K562 (cell line): Measurements from ENCODE around the gene CABLES1.

ENCODE experiments used
- EP300 ChIP-seq: IDR thresholded peaks from 2 replicates; pipeline ENCODE4 v1.6.1; 2012; ENCODE audit warnings: low read length, improper control_type of control experiment
- ZNF551 ChIP-seq: fragments of 250-450 bp; sonication (Bioruptor Pico); IDR thresholded peaks from 2 replicates; pipeline ENCODE4 v1.5.0; 2021; ENCODE audit warnings: mild to moderate bottlenecking, moderate library complexity
- TF ChIP-seq, protein P1 (sequence below): fragments of 250-450 bp; sonication (Bioruptor Pico); IDR thresholded peaks from 2 replicates; pipeline ENCODE4 v1.8.0; 2022; ENCODE audit warnings: moderate library complexity, mild to moderate bottlenecking, inconsistent platforms

DNA sequence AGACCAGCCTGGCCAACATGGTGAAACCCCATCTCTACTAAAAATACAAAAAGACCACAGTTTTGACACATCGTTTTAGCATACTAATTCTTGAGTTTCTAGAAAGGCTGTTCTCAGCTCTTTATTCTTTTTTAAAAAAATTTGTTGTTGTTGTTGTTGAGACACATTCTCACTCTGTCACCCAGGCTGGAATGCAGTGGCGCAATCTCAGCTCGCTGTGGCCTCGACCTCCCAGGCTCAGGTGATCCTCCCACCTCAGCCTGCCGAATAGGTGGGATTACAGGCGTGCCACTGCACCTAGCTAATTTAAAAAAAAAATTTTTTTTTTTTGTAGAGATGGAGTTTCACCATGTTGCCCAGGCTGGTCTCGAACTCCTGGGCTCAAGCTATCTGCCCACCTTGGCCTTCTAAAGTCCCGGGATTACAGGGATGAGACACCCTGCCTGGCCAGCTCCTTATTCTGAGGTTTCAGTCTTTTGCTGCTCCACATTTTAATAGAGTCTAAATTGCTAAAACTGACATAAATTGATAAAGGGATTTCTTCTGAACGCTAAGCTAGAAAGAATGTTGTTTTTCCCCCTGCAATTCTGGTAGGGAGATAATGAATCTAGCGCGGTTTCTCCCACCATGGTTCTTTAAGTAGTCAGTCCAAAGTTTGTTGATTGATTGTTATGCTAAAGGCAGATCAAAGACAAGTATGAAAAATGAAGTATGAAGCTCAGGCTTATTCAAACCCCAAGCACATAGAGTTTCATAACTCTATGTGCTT lies 32.6 kb upstream of the CABLES1 start:
- no peak for TF ChIP-seq ZNF551 (CRISPR knock-in tag)
- no peak for TF ChIP-seq EP300
- TF ChIP-seq, protein P1, sequence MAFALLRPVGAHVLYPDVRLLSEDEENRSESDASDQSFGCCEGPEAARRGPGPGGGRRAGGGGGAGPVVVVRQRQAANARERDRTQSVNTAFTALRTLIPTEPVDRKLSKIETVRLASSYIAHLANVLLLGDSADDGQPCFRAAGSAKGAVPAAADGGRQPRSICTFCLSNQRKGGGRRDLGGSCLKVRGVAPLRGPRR, result no peak
